Activated CD4-positive, alpha-beta T cell treated with anti-CD3 and anti-CD28 coated beads for 36 hours (primary cell): ENCODE data around the gene IQCF2. TPM values are rescaled to one million over a fixed set of nuclear protein-coding genes. Genes with fewer than 3 reads are reported as not detected.
"Not testable (repeated sequence)": the region's sequence is repeated elsewhere in the genome, so short reads cannot be mapped to it uniquely, and the experiment has no call there.

Experiments
- ATAC-seq: fragments of 200-7000 bp; cut with Tn5 transposase; one replicate; pipeline ENCODE4 v1.10.0; 2021; ENCODE audit warnings: mild to moderate bottlenecking, moderate library complexity
- CTCF ChIA-PET: fragments of 350-600 bp; sonication (Branson Sonifier 250); formaldehyde crosslinking; loops from one replicate; lab custom pipeline; 2021; ENCODE audit warnings: antibody characterized with exemption; lab: Charles Lee
- POLR2A ChIA-PET: fragments of 350-600 bp; sonication (Branson Sonifier 250); formaldehyde crosslinking; loops from one replicate; lab custom pipeline; 2021; ENCODE audit warnings: antibody characterized with exemption, inconsistent platforms; lab: Charles Lee
- DNase-seq: peaks from one replicate; pipeline ENCODE4 v3.0.0-alpha.2; 2020
- H3K27ac Mint-ChIP-seq: one replicate; pipeline ENCODE4 v1.8.0; 2021; ENCODE audit warnings: mixed read lengths
- H3K27me3 Mint-ChIP-seq: one replicate; pipeline ENCODE4 v1.8.0; 2021; ENCODE audit warnings: mixed read lengths
- H3K36me3 Mint-ChIP-seq: one replicate; pipeline ENCODE4 v1.8.0; 2021; ENCODE audit warnings: low read depth, mixed read lengths
- H3K4me1 Mint-ChIP-seq: one replicate; pipeline ENCODE4 v1.8.0; 2021; ENCODE audit warnings: mixed read lengths
- H3K4me3 Mint-ChIP-seq: one replicate; pipeline ENCODE4 v1.8.0; 2021; ENCODE audit warnings: mild to moderate bottlenecking, moderate library complexity, mixed read lengths
- H3K9me3 Mint-ChIP-seq: one replicate; pipeline ENCODE4 v1.8.0; 2021; ENCODE audit warnings: low read depth, mixed read lengths
- intact Hi-C, 2 experiments: fragments of 100-400 bp; cut with DNase I in 1 of 2; cut with micrococcal nuclease in 1 of 2; formaldehyde crosslinking; loops; one replicate each; pipeline versions ENCODE4 v1.14.2 to v1.15.1; 2022 to 2024; cut with DNase I, micrococcal nuclease
- total RNA-seq, 2 experiments: library from RNA; stranded (reverse); gene quantifications; one replicate each; pipeline ENCODE4 v1.2.3, GENCODE V29; 2021

Gene IQCF2
- total RNA-seq, 2 experiments from 2014 or later, result not detected

DNA sequence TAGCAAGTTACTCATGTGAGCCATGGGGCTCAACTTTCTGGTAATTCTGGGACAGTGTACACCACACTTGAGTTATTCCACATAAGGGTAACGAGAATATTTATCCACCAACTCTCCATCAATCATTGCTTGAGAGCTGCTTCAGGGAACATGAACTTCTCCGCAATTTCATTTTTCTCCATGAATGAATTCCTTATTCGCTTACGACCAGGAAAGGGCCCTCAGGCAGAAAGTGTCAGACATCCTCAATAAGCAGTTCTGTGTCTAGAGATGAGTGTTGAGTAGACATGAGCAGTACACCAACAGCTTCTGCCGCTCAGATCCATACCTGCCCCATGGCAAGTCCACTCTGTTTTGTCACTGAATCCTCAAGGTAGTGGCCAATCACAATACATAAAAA, 24.8 kb upstream of the IQCF2 start:
- POLR2A ChIA-PET, result no interaction called here
- CTCF ChIA-PET, result interaction anchor here (1.6 kb wide), 1 partner anchor 17 kb away, joined by 5 read pairs; no protein-coding TSS in a partner anchor
- intact Hi-C loops, result no loop called here
- ATAC-seq (no peak), DNase-seq (no peak)
- Mint-ChIP-seq H3K9me3 (no peaks in the 10 kb centered on the region), H3K4me3 (no peak overlapping the region), H3K36me3 (no peaks in the 10 kb centered on the region), H3K27me3 (peaks cover 18% of the 10 kb centered on the region), H3K4me1 (no peaks in the 10 kb centered on the region), H3K27ac (no peak overlapping the region)

DNA sequence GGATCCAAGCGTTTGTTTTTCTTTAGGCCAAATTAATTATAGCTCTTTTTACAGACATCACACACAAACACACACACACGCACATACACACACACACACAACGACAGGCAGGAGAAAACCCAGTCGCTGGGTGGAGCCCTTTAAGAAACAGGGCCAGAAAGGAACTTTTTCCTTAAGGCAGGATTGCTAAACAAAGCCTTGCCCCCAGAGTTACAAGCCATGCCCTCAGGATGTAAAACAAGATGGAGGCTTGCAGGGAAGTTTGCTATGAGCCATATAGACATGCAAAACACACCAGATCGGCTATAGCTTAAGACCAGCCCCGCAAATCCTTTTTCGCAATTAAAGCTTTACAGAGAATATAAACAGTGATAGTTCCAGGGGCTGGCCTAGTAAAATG, 16.3 kb upstream of the IQCF2 start:
- ATAC-seq (no peak), DNase-seq (no peak)
- Mint-ChIP-seq H3K9me3 (peaks cover 9% of the 10 kb centered on the region), H3K27ac (no peak overlapping the region), H3K4me1 (no peaks in the 10 kb centered on the region), H3K36me3 (peaks cover 1% of the 10 kb centered on the region), H3K27me3 (peaks cover 27% of the 10 kb centered on the region), H3K4me3 (no peak overlapping the region)
- intact Hi-C loops, result no loop called here
- CTCF ChIA-PET, result no interaction called here
- POLR2A ChIA-PET, result no interaction called here

DNA sequence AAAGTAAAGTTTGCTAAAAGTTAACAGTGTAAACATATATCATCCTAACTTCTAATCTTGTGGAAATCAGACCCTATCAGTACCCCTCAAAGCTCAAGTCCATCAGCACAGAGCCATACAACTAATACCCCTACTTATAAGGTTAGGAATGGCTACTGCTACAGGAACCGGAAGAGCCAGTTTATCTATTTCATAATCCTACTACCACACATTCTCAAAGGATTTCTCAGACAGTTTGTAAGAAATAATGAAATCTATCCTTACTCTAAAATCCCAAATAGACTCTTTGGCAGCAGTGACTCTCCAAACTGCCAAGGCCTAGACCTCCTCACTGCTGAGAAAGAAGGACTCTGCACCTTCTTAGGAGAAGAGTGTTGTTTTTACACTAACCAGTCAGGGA, 6.0 kb upstream of the IQCF2 start:
- intact Hi-C loops, DNase-seq, H3K9me3 Mint-ChIP-seq, H3K4me3 Mint-ChIP-seq, H3K4me1 Mint-ChIP-seq, ATAC-seq, H3K27ac Mint-ChIP-seq, CTCF ChIA-PET, H3K27me3 Mint-ChIP-seq, H3K36me3 Mint-ChIP-seq, POLR2A ChIA-PET: not testable (repeated sequence)

DNA sequence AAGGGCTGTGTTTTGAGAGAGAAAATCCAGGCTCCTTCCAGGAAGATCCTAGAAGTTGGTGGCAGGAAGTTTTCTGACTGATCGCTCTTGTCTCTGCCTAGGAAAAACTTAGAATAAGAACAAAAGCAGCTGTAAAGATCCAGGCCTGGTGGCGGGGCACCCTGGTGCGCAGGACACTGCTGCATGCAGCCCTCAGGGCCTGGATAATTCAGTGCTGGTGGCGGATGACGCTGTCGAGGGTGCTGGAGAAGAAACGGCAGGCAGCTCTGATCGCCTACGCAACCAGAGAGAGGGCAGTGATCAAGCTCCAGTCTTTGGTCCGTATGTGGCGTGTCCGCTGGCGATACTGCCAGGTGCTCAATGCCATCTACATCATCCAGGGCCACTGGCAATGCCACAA, 1.5 kb downstream of the IQCF2 start:
- no peaks in the 10 kb centered on the region for H3K4me1 Mint-ChIP-seq

DNA sequence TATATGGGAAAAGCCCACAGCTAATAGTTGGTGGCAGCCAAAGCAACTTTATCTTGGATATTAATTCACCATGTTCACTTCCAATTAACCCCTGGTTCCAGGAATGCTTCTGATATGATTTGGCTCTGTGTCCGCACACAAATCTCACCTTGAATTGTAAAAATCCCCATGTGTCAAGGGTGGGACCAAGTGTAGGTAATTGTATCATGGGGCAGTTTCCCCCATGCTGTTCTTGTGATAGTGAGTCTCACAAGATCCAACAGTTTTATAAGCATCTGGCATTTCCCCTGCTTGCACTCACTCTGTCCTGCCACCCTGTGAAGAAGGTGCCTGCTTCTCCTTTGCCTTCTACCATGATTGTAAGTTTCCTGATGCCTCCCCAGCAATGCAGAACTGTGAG, 7.5 kb downstream of the IQCF2 start:
- intact Hi-C loops, H3K9me3 Mint-ChIP-seq, CTCF ChIA-PET, POLR2A ChIA-PET, H3K27ac Mint-ChIP-seq, ATAC-seq, DNase-seq, H3K4me3 Mint-ChIP-seq, H3K4me1 Mint-ChIP-seq, H3K36me3 Mint-ChIP-seq: not testable (repeated sequence)
- peaks cover 11% of the 10 kb centered on the region for H3K27me3 Mint-ChIP-seq

More for the DNA sequence above, 1.5 kb downstream of the IQCF2 start:
- ChIA-PET POLR2A (no interaction called here), CTCF (no interaction called here)
- intact Hi-C loops, result no loop called here
- no peaks in the 10 kb centered on the region for H3K36me3 Mint-ChIP-seq
- no peaks in the 10 kb centered on the region for H3K9me3 Mint-ChIP-seq
- DNase-seq (no peak), ATAC-seq (no peak)
- H3K27me3 Mint-ChIP-seq, result peaks cover 10% of the 10 kb centered on the region
- H3K27ac Mint-ChIP-seq, result no peak overlapping the region
- H3K4me3 Mint-ChIP-seq, result no peak overlapping the region

DNA sequence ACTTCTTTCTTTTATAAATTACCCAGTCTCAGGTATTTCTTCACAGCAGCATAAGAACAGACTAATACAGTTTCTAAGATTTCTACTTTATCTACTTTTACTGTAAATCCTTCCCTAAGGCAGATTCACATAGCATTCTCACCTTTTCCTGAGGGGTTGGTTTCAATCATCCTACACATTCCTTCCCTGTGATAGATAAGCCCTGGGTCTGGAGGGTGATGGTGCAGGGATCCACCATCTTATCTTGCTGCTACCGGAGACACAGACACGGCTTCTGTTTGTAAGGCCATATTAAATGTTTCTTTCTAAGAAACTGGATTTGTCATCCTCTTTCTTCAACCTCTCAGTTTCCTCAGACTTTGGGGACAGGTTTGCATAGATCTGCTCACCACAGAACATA, 7.9 kb downstream of the IQCF2 start:
- DNase-seq (no peak), ATAC-seq (no peak)
- CTCF ChIA-PET, result no interaction called here
- Mint-ChIP-seq H3K36me3 (no peaks in the 10 kb centered on the region), H3K27me3 (peaks cover 11% of the 10 kb centered on the region), H3K9me3 (no peaks in the 10 kb centered on the region), H3K4me3 (no peak overlapping the region), H3K4me1 (no peaks in the 10 kb centered on the region), H3K27ac (no peak overlapping the region)
- POLR2A ChIA-PET, result no interaction called here
- intact Hi-C loops, result no loop called here

DNA sequence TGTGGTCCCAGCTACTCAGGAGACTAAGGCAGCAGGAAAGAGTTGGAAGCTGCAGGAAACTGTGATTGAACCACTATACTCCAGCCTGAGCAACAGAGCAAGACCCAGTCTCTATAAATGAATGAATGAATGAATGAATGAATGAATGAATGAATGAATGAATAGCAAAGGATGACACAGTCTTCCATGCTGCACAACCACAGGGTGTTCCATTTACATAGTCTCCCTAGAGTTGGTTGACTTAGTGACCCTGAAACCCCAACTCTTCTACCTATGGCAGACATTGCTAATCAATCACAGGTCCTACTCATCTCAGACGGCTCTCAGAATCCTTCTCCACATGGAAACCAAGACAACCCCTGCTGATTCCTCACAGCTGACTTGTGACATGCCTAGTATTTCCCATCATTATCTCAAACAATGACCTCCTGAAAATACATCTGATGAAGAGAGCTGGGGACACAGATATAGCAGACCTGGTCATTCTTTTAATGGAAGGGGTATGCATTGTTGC, 11.9 kb downstream of the IQCF2 start:
- Mint-ChIP-seq H3K4me3 (no peak overlapping the region), H3K4me1 (no peaks in the 10 kb centered on the region), H3K36me3 (no peaks in the 10 kb centered on the region), H3K27me3 (peaks cover 9% of the 10 kb centered on the region), H3K27ac (no peak overlapping the region), H3K9me3 (no peaks in the 10 kb centered on the region)
- DNase-seq (no peak), ATAC-seq (no peak)
- ChIA-PET POLR2A (no interaction called here), CTCF (interaction anchor here (0.6 kb wide), 1 partner anchor 262 kb away, joined by 3 read pairs; no protein-coding TSS in a partner anchor)
- intact Hi-C loops, result no loop called here

DNA sequence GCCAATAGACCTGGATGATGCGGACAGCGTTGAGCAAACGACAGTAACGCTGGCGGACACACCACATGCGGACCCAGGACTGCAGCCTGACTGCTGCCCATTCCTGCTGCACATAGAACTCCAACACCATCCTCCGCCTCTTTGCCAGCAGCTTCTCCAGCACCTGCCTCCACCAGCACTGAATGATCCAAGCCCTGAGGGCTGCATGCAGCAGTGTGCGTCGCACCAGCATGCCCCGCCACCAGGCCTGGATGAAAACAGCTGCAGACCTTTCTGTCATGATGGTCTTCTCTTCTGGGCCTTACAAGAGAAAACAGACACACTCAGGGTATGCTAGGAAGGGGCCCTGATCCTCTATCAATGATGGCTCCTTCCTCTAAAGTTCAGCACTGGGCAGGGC, 12.5 kb downstream of the IQCF2 start:
- intact Hi-C loops, result no loop called here
- Mint-ChIP-seq H3K27ac (no peak overlapping the region), H3K4me3 (no peak overlapping the region), H3K9me3 (no peaks in the 10 kb centered on the region), H3K36me3 (no peaks in the 10 kb centered on the region), H3K27me3 (peaks cover 9% of the 10 kb centered on the region), H3K4me1 (no peaks in the 10 kb centered on the region)
- ChIA-PET POLR2A (interaction anchor here (0.6 kb wide), 1 partner anchor 80 kb away, joined by 4 read pairs; no protein-coding TSS in a partner anchor), CTCF (no interaction called here)
- DNase-seq, result no peak
- ATAC-seq, result no peak

DNA sequence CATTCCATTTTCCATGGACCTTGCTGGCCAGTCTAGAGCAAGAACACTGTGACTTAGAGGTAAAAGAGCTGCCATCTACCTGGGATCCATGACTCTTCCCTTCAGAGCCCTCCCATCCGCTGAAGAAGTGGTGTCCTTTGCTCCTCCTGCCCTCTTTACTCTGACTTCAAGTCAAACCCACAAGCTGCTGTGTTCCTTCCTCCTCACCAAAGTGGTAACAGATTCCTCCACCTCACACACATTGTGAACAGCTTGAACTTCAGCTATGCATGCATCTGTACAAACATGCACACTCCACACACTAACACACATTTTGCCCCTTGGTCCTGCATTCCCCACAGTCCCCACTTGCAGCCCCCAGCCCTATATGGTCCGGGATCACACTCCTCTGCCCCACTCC, 13.0 kb downstream of the IQCF2 start:
- CTCF ChIA-PET, result interaction anchor here (0.6 kb wide), 1 partner anchor 139 kb away, joined by 3 read pairs; no protein-coding TSS in a partner anchor
- intact Hi-C loops, result no loop called here

DNA sequence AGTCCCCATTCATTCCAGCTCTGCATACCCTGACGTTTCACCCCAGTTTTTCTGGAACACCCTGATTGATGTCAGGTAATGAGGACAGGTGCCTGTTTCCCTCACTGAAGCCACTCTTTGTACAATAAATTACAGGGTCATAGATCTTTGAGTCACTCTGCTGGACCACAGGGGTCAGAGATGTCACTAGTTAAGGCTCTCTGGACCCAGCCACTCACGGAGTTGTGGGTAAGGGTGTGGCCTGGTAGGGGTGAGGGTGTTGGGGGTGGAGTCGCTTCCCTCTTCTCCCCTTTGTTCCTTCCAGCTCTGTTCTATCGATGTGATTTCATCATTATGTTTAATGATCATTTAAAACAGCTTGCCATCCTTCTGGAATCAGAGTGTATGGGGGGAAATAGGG, 13.5 kb downstream of the IQCF2 start:
- intact Hi-C loops, result no loop called here
- Mint-ChIP-seq H3K27me3 (peaks cover 2% of the 10 kb centered on the region), H3K36me3 (no peaks in the 10 kb centered on the region), H3K9me3 (no peaks in the 10 kb centered on the region), H3K27ac (no peak overlapping the region), H3K4me1 (no peaks in the 10 kb centered on the region), H3K4me3 (no peak overlapping the region)
- ChIA-PET POLR2A (no interaction called here), CTCF (interaction anchor here (0.6 kb wide), 1 partner anchor 140 kb away, joined by 3 read pairs; no protein-coding TSS in a partner anchor)
- no peak for DNase-seq
- no peak for ATAC-seq

More for the DNA sequence above, 13.0 kb downstream of the IQCF2 start:
- POLR2A ChIA-PET, result interaction anchor here (0.6 kb wide), 1 partner anchor 79 kb away, joined by 4 read pairs; no protein-coding TSS in a partner anchor
- ATAC-seq (no peak), DNase-seq (no peak)
- H3K4me1 Mint-ChIP-seq, result no peaks in the 10 kb centered on the region
- H3K27me3 Mint-ChIP-seq, result peaks cover 4% of the 10 kb centered on the region
- no peaks in the 10 kb centered on the region for H3K9me3 Mint-ChIP-seq
- no peak overlapping the region for H3K27ac Mint-ChIP-seq
- H3K36me3 Mint-ChIP-seq, result no peaks in the 10 kb centered on the region
- no peak overlapping the region for H3K4me3 Mint-ChIP-seq

DNA sequence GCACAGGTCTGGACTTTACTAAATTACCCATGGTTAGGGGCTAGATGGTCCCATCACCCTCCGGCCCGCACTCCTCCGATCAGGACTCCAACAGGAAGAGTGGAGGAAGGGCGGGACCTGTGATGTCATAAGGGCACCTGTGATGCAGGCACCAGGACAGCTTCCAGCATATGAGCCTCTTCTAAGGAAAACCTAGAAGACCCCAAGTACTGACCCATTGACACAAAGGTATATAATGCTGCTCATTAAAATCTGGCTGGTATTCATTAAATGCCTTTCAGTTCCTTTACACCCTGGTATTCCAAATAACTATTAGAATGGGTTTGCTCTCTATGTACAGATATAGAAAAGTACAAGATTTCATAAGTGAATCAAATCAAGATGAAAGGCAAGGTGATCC, 14.1 kb downstream of the IQCF2 start, which contains the start of gene IQCF5:
TSS of gene IQCF5 (minus strand) at position 101 of the 400 bp plus-strand sequence. CDS start at position 31, 70 bp downstream.
- CTCF ChIA-PET, result no interaction called here
- DNase-seq (no peak), ATAC-seq (no peak)
- Mint-ChIP-seq H3K36me3 (no peaks in the 10 kb centered on the region), H3K9me3 (no peaks in the 10 kb centered on the region), H3K27me3 (peaks cover under 1% of the 10 kb centered on the region), H3K4me1 (no peaks in the 10 kb centered on the region), H3K27ac (no peak within 1 kb of the TSS), H3K4me3 (no peak within 1 kb of the TSS)
- POLR2A ChIA-PET, result no interaction called here
- intact Hi-C loops, result no loop called here

DNA sequence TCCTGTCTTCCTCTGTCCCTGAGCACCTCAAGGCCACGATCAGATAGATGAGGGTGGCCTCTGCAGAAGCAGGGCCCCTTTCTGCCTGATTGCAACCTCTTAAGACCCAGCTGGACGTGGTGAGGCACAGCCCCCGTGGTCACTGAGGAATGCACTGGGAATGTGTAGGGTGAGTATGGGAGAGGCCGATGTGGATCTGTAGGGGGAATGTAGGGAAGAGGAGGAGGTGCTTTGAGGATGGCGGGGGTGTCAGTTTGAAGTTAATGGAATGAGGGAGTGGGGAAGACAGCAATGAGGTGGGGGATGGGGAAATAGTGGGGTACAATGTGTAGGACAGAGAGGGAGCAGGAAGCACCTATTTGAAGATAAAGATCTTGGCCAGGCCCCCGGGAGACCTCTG, 14.8 kb downstream of the IQCF2 start:
- ChIA-PET POLR2A (no interaction called here), CTCF (no interaction called here)
- no peaks in the 10 kb centered on the region for H3K36me3 Mint-ChIP-seq
- peaks cover 2% of the 10 kb centered on the region for H3K27me3 Mint-ChIP-seq
- DNase-seq, result no peak
- intact Hi-C loops, result no loop called here
- no peaks in the 10 kb centered on the region for H3K4me1 Mint-ChIP-seq
- no peak for ATAC-seq
- H3K9me3 Mint-ChIP-seq, result no peaks in the 10 kb centered on the region
- no peak overlapping the region for H3K27ac Mint-ChIP-seq
- H3K4me3 Mint-ChIP-seq, result no peak overlapping the region
